ENCODE results near the gene GAPDH.
"Not testable (repeated sequence)": the region's sequence is repeated elsewhere in the genome, so short reads cannot be mapped to it uniquely, and the experiment has no call there.

Gene GAPDH

DNA sequence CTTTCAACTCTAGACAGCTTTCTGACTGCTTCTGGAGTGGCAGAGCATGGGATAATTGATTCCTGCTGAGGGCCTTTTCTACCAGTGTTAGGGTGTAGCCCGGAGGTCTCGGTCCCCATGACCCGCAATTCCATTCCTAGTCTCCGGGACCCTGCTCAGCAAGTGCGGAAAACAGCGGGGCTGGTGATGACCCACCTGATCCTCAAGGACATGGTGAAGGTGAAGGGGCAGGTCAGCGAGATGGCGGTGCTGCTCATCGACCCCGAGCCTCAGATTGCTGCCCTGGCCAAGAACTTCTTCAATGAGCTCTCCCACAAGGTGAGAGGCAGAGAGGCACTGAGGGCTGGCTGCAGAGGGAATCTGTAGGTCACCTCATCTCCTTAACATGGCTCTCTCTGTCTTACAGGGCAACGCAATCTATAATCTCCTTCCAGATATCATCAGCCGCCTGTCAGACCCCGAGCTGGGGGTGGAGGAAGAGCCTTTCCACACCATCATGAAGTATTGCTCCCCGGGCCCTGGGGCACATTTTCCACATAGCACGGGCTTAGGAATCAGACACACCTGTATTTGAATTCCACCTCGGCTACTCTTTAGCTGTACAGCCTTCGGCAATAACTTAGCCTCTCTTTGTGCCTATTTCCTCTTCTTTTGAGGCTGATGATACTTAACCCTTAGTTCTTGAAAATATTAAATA, 5.6 kb upstream of the GAPDH start:
- DNase-seq (ENCODE audit: low spot score) (no peak), FAIRE-seq (no peak)

DNA sequence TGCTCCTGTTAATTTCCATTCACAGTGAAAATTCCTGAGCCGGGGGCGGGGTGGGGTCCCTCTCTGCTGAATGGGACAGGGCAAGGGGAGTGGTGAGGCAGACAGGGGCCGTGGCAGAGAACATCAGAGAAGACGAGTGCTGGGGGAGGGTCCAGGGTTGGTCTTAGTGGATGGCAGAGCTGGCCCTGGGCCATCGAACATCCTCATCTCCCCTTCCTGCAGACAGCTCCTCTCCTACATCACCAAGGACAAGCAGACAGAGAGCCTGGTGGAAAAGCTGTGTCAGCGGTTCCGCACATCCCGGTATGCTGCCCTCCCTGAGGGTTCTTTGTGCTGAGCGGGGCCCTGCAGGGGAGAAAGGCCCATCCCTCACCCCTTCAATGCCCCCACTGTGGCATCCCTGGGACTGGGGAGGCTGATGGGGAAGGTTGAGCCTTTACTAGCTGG, 5.0 kb upstream of the GAPDH start:
- DNase-seq (ENCODE audit: low spot score) (no peak), FAIRE-seq (no peak)

DNA sequence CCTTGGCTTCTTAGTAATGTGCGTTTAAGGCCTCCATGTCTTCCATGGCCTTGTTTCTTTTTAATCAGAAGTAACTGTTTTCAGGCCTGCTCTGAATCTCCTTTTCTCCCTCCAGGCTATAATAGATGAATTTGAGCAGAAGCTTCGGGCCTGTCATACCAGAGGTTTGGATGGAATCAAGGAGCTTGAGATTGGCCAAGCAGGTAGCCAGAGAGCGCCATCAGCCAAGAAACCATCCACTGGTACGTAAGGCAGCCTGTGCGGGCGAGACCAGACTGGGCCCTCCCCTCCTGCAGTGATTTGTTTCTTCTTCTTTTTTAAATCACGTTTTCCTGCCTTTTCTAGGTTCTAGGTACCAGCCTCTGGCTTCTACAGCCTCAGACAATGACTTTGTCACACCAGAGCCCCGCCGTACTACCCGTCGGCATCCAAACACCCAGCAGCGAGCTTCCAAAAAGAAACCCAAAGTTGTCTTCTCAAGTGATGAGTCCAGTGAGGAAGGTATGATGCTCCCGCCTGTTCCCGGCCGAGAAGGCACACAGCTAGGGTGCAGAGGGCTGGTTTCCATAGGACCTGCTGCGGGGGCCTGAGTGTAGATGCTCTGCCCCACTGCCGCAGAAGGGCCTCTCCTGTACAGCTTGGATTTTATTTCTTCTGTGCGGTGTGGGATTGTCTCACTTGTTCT, 3.6 kb upstream of the GAPDH start:
- FAIRE-seq (no peak), DNase-seq (ENCODE audit: low spot score) (no peak)

DNA sequence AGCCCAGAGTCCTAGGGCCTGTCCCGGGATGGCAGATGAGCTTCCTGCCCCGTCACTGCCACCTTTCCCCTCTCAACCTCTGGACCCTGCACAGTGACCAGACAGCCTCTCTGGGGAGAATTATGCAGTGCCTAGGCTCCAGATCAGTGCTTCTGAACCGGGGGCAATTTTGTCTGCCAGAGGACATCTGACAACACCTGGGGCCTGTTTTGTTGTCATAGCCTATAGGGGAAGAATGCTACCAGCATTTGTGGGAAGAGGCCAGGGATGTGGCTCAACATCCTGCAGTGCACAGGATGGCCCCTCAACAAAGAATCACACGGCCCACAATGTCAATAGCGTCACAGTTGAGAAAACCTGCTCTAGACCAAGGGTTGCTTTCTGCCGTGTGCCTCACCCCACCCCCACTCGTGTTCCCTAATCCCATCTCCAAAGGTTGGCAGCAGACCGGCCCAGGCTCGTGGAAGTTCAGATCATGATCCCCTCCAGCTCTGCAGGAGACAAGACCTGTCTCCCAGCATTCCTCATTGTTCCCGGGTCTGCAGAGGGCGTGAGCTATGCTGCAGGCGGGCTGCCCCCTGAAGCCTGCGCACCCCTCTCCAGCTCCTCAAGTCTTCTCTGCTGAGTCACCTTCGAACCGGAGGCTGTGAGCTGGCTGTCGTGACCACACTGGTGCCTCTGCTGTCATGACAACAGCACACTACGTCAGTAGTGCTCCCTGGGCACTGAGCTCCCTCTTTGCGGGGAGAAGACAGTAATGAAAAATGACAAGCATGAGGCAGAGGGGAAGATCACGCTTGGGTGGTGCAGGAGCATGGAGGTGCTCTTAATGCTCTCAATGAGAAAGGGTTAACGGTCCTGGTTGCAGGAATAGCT, 2.0 kb upstream of the GAPDH start:
- DNase-seq (ENCODE audit: low spot score) (peak; percentile 98), FAIRE-seq (peak; percentile 86)

DNA sequence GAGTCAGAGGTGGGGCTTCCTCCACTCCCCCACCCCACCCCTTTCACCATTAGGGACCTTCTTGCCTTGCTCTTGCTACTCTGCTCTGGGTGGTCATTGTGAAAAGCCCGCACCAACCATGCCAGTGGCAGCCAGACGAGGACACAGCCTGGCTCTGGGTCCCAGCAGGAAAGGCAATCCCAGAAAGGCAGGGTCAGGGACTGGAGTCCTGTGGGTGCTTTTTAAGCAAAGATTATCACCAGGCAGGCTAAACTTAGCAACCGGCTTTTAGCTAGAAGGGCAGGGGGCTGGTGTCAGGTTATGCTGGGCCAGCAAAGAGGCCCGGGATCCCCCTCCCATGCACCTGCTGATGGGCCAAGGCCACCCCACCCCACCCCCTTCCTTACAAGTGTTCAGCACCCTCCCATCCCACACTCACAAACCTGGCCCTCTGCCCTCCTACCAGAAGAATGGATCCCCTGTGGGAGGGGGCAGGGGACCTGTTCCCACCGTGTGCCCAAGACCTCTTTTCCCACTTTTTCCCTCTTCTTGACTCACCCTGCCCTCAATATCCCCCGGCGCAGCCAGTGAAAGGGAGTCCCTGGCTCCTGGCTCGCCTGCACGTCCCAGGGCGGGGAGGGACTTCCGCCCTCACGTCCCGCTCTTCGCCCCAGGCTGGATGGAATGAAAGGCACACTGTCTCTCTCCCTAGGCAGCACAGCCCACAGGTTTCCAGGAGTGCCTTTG, 1.2 kb upstream of the GAPDH start:
- no peak for FAIRE-seq
- DNase-seq (ENCODE audit: low spot score): peak; percentile 72

DNA sequence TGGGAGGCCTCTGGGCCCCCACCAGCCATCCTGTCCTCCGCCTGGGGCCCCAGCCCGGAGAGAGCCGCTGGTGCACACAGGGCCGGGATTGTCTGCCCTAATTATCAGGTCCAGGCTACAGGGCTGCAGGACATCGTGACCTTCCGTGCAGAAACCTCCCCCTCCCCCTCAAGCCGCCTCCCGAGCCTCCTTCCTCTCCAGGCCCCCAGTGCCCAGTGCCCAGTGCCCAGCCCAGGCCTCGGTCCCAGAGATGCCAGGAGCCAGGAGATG, 729 bp upstream of the GAPDH start:
- FAIRE-seq (no peak), DNase-seq (ENCODE audit: low spot score) (no peak)

DNA sequence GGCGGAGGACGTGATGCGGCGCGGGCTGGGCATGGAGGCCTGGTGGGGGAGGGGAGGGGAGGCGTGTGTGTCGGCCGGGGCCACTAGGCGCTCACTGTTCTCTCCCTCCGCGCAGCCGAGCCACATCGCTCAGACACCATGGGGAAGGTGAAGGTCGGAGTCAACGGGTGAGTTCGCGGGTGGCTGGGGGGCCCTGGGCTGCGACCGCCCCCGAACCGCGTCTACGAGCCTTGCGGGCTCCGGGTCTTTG, 303 bp downstream of the GAPDH start:
- FAIRE-seq (no peak), DNase-seq (ENCODE audit: low spot score) (no peak)

DNA sequence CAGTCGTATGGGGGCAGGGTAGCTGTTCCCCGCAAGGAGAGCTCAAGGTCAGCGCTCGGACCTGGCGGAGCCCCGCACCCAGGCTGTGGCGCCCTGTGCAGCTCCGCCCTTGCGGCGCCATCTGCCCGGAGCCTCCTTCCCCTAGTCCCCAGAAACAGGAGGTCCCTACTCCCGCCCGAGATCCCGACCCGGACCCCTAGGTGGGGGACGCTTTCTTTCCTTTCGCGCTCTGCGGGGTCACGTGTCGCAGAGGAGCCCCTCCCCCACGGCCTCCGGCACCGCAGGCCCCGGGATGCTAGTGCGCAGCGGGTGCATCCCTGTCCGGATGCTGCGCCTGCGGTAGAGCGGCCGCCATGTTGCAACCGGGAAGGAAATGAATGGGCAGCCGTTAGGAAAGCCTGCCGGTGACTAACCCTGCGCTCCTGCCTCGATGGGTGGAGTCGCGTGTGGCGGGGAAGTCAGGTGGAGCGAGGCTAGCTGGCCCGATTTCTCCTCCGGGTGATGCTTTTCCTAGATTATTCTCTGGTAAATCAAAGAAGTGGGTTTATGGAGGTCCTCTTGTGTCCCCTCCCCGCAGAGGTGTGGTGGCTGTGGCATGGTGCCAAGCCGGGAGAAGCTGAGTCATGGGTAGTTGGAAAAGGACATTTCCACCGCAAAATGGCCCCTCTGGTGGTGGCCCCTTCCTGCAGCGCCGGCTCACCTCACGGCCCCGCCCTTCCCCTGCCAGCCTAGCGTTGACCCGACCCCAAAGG, 804 bp downstream of the GAPDH start:
- FAIRE-seq: no peak
- DNase-seq (ENCODE audit: low spot score): peak; percentile 60

DNA sequence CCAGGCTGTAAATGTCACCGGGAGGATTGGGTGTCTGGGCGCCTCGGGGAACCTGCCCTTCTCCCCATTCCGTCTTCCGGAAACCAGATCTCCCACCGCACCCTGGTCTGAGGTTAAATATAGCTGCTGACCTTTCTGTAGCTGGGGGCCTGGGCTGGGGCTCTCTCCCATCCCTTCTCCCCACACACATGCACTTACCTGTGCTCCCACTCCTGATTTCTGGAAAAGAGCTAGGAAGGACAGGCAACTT, 1.3 kb downstream of the GAPDH start:
- FAIRE-seq (no peak), DNase-seq (ENCODE audit: low spot score) (no peak)

DNA sequence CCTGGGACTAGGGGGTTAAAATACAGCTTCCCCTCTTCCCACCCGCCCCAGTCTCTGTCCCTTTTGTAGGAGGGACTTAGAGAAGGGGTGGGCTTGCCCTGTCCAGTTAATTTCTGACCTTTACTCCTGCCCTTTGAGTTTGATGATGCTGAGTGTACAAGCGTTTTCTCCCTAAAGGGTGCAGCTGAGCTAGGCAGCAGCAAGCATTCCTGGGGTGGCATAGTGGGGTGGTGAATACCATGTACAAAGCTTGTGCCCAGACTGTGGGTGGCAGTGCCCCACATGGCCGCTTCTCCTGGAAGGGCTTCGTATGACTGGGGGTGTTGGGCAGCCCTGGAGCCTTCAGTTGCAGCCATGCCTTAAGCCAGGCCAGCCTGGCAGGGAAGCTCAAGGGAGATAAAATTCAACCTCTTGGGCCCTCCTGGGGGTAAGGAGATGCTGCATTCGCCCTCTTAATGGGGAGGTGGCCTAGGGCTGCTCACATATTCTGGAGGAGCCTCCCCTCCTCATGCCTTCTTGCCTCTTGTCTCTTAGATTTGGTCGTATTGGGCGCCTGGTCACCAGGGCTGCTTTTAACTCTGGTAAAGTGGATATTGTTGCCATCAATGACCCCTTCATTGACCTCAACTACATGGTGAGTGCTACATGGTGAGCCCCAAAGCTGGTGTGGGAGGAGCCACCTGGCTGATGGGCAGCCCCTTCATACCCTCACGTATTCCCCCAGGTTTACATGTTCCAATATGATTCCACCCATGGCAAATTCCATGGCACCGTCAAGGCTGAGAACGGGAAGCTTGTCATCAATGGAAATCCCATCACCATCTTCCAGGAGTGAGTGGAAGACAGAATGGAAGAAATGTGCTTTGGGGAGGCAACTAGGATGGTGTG, 1.9 kb downstream of the GAPDH start:
- no peak for FAIRE-seq
- no peak for DNase-seq (ENCODE audit: low spot score)

DNA sequence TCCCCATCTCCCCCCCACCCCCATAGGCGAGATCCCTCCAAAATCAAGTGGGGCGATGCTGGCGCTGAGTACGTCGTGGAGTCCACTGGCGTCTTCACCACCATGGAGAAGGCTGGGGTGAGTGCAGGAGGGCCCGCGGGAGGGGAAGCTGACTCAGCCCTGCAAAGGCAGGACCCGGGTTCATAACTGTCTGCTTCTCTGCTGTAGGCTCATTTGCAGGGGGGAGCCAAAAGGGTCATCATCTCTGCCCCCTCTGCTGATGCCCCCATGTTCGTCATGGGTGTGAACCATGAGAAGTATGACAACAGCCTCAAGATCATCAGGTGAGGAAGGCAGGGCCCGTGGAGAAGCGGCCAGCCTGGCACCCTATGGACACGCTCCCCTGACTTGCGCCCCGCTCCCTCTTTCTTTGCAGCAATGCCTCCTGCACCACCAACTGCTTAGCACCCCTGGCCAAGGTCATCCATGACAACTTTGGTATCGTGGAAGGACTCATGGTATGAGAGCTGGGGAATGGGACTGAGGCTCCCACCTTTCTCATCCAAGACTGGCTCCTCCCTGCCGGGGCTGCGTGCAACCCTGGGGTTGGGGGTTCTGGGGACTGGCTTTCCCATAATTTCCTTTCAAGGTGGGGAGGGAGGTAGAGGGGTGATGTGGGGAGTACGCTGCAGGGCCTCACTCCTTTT, 2.7 kb downstream of the GAPDH start:
- DNase-seq (ENCODE audit: low spot score): no peak
- FAIRE-seq: no peak

DNA sequence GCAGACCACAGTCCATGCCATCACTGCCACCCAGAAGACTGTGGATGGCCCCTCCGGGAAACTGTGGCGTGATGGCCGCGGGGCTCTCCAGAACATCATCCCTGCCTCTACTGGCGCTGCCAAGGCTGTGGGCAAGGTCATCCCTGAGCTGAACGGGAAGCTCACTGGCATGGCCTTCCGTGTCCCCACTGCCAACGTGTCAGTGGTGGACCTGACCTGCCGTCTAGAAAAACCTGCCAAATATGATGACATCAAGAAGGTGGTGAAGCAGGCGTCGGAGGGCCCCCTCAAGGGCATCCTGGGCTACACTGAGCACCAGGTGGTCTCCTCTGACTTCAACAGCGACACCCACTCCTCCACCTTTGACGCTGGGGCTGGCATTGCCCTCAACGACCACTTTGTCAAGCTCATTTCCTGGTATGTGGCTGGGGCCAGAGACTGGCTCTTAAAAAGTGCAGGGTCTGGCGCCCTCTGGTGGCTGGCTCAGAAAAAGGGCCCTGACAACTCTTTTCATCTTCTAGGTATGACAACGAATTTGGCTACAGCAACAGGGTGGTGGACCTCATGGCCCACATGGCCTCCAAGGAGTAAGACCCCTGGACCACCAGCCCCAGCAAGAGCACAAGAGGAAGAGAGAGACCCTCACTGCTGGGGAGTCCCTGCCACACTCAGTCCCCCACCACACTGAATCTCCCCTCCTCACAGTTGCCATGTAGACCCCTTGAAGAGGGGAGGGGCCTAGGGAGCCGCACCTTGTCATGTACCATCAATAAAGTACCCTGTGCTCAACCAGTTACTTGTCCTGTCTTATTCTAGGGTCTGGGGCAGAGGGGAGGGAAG, 3.5 kb downstream of the GAPDH start:
- DNase-seq (ENCODE audit: low spot score): peak; percentile 61
- FAIRE-seq: not testable (repeated sequence)

DNA sequence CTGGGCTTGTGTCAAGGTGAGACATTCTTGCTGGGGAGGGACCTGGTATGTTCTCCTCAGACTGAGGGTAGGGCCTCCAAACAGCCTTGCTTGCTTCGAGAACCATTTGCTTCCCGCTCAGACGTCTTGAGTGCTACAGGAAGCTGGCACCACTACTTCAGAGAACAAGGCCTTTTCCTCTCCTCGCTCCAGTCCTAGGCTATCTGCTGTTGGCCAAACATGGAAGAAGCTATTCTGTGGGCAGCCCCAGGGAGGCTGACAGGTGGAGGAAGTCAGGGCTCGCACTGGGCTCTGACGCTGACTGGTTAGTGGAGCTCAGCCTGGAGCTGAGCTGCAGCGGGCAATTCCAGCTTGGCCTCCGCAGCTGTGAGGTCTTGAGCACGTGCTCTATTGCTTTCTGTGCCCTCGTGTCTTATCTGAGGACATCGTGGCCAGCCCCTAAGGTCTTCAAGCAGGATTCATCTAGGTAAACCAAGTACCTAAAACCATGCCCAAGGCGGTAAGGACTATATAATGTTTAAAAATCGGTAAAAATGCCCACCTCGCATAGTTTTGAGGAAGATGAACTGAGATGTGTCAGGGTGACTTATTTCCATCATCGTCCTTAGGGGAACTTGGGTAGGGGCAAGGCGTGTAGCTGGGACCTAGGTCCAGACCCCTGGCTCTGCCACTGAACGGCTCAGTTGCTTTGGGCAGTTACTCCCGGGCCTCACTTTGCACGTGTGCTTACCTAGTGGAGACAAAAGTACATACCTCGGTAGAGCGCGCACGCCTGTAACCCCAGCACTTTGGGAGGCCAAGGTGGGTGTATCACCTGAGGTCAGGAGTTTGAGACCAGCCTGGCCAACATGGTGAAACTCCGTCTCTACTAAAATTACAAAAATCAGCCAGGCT, 4.3 kb downstream of the GAPDH start:
- FAIRE-seq (no peak), DNase-seq (ENCODE audit: low spot score) (peak; percentile 49)

DNA sequence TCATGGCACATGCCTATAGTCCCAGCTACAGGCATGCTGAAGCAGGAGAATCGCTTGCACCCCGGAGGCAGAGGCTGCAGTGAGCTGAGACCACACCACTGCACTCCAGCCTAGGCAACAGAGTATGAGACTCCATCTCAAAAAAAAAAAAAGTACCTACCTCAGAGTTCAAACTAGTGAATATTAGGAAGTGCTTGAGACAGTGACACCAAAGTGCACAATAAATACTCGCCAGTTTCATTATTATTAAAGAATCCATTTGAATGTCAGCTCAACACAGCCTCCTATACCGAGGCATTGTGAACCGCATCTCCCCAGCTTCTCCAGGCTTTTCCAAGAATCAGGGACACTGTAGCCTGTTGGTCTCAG, 5.0 kb downstream of the GAPDH start:
- FAIRE-seq (no peak), DNase-seq (ENCODE audit: low spot score) (no peak)

DNA sequence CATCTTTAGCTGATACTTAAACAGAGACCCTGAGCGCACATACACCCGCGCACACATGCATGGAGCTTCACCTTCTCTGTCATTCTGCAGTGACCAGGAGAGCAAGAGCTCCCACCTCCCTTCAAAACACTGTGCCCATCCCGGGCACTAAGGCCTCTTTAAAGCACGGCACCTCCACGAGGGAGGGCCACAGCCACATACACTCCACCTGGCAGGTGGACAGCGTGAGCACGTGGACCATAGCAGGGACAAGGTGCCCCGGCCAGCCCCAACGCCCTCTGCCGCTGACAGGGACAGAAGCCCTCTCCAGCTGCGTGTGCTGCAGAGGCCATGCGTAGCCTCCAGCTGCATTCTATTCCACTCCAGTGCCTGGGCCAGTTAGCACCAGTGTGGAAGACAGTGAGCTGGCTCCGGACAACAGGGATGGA, 5.4 kb downstream of the GAPDH start:
- no peak for FAIRE-seq
- no peak for DNase-seq (ENCODE audit: low spot score)

DNA sequence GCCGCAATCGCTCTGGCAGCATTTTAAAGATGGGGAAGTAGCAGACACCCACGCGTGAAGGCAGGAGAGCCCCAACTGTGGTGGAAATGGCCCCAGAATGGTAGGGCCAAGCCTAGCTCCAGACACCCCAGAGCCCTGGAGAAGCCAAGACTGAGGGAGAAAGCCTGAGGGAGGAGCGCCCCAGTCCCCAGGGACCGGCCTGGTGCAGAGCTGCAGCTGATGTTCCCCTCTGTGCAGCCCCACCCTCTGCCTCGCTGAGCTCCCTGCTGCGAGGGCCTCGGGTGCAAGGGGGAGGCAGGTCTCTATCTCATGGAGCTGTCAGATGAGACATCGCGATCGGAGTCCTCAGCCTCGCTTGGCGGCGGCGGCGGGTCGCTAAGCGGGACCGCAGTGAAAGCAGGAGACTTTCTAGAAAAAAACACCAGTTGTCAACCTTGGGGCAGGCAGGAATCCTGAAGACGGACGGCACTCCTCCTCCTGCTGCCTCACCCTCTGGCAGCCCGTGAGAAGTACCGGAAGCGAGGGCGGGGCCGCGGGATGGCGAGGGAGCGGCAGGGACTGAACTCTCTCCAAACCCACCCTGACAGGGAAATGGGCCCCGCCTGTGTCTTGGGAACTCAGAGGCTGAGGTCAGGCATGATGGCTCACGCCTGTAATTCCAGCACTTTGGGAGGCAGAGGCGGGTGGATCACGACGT, 6.0 kb downstream of the GAPDH start:
- DNase-seq (ENCODE audit: low spot score): peak; percentile 85
- FAIRE-seq: peak; percentile 80

DNA sequence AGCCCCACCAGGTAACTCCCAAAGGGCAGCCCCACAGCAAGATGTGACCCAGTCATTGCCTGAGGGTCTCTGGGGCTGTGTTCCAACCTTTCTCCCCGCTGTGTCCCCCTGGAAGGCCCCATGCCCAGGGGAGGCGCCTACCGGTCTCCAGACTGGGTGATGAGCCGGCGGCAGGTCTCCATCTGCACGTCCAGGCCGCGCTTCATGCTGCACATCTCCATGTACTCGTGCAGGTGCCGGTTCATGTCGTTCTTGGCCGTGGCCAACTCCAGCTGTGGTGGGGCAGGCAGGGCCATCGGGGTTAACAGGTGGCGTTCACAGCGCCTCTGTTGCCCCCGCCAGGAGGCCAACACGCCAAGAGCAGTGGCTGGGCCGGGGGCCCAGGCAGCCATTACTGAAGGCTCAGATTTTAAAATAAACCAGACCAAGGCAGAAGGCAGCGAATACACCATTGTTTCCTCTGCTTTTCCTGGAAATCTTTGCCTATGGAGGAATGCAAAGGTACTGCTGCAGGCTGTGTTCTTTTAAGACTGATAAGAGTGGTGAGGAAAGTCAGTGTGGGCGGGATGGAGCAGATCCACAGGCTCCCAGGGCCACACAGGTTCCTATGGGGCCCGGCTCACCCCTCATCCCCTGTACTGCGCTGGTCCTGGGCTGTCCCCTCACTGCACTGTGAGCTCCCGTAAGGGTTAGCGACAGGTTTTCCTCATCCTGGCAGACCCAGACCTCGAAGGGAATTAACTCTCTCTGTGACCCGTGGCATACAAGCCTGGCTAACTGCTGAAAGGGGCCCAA, 7.3 kb downstream of the GAPDH start:
- FAIRE-seq (no peak), DNase-seq (ENCODE audit: low spot score) (no peak)

Data from RCC 7860 (cell line).